ENCODE data around the gene EFEMP2.

DNA sequence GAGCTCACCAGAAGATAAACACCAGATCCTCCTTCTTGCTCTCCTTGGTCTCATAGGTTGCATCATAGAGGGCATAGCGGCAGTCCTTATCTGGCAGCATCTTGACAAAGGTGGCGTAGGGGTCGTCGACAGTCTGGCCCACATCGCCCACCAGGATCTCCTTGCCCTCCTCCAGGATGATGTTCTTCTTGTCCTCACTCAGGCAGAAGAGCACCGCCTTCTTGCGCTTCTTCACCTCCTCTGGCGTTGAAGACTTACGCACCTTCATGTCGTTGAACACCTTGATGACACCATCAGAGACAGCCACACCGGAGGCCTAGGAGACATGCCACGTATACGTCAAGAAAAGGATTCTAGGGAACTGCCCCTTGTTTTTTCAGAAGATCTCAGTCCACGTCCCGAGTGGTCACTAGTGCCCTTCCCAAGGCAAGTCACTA is 16.7 kb downstream of the EFEMP2 start:
- TF ChIP-seq, protein P1, sequence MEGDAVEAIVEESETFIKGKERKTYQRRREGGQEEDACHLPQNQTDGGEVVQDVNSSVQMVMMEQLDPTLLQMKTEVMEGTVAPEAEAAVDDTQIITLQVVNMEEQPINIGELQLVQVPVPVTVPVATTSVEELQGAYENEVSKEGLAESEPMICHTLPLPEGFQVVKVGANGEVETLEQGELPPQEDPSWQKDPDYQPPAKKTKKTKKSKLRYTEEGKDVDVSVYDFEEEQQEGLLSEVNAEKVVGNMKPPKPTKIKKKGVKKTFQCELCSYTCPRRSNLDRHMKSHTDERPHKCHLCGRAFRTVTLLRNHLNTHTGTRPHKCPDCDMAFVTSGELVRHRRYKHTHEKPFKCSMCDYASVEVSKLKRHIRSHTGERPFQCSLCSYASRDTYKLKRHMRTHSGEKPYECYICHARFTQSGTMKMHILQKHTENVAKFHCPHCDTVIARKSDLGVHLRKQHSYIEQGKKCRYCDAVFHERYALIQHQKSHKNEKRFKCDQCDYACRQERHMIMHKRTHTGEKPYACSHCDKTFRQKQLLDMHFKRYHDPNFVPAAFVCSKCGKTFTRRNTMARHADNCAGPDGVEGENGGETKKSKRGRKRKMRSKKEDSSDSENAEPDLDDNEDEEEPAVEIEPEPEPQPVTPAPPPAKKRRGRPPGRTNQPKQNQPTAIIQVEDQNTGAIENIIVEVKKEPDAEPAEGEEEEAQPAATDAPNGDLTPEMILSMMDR (IDR thresholded peaks at IDR 0.05; ENCODE audit: insufficient read depth, low read depth, low read length): no peak
- no peak for TF ChIP-seq EZH2 (IDR thresholded peaks at IDR 0.05; ENCODE audit: insufficient read depth, low read length)
